H1 (cell line): ENCODE results near the gene GPR150. TPM values are rescaled to one million over a fixed set of nuclear protein-coding genes. Genes with fewer than 3 reads are reported as not detected.

Experiments used
- CTCF ChIA-PET: fragments of 300-600 bp; sonication (Branson Sonifier 250); formaldehyde crosslinking; loops from one replicate; lab custom pipeline; 2021; ENCODE audit not compliant: partially characterized antibody; lab: Charles Lee
- POLR2A ChIA-PET: fragments of 300-600 bp; sonication (Branson Sonifier 250); formaldehyde crosslinking; loops from one replicate; lab custom pipeline; 2021; ENCODE audit warnings: inconsistent platforms; ENCODE audit not compliant: partially characterized antibody; lab: Charles Lee
- DNase-seq, 2 experiments: peaks; one replicate each; pipeline versions ENCODE4 v3.0.0 to v3.0.0-alpha.2; 2010 to 2022; ENCODE audit warnings: low spot score in 2 of 2, low read depth in 1 of 2, mixed read lengths in 1 of 2
- FAIRE-seq: peaks from 2 replicates; lab custom pipeline; 2011; peaks lifted over from hg19 to GRCh38; lab: Jason Lieb, UNC
- H2AFZ ChIP-seq: 2 replicates; pipeline ENCODE4 v1.8.1; 2012; ENCODE audit warnings: low read length, inconsistent platforms
- H2AK5ac ChIP-seq: 2 replicates; pipeline ENCODE4 v1.6.1; 2013; ENCODE audit warnings: low read depth, low read length
- H2BK120ac ChIP-seq: replicated peaks from 2 replicates; pipeline ENCODE3; 2013; ENCODE audit warnings: low read depth, low read length, inconsistent platforms
- H2BK12ac ChIP-seq: 2 replicates; pipeline ENCODE4 v1.6.1; 2013; ENCODE audit warnings: low read depth, low read length
- H2BK15ac ChIP-seq: 2 replicates; pipeline ENCODE4 v1.6.1; 2013; ENCODE audit warnings: low read length
- H2BK20ac ChIP-seq: 2 replicates; pipeline ENCODE4 v1.6.1; 2013; ENCODE audit warnings: low read length
- H2BK5ac ChIP-seq: 2 replicates; pipeline ENCODE4 v1.6.1; 2013; ENCODE audit warnings: low read depth, low read length
- H3K14ac ChIP-seq: 2 replicates; pipeline ENCODE4 v1.6.1; 2013; ENCODE audit warnings: inconsistent platforms; ENCODE audit not compliant: insufficient read length
- H3K18ac ChIP-seq: 2 replicates; pipeline ENCODE4 v1.6.1; 2013; ENCODE audit warnings: low read length; ENCODE audit errors: extremely low read depth
- H3K23ac ChIP-seq: 2 replicates; pipeline ENCODE4 v1.6.1; 2013; ENCODE audit warnings: inconsistent platforms; ENCODE audit not compliant: insufficient read length
- H3K23me2 ChIP-seq: 2 replicates; pipeline ENCODE4 v1.6.1; 2013; ENCODE audit warnings: low read depth, low read length
- H3K27ac ChIP-seq: 2 replicates; pipeline ENCODE4 v1.6.1; 2011; ENCODE audit warnings: low read depth, low read length, inconsistent platforms
- H3K27me3 ChIP-seq, 4 experiments: replicated peaks in 1 of 4; 1 replicate in 1 of 4; 2 replicates in 3 of 4; pipeline versions ENCODE4 v1.6.1 to v1.8.1; 2011 to 2013; ENCODE audit warnings: low read length in 3 of 4, mild to moderate bottlenecking in 3 of 4, inconsistent platforms in 2 of 4, mixed read lengths in 2 of 4, moderate library complexity in 1 of 4; ENCODE audit not compliant: control insufficient read depth in 3 of 4, insufficient read depth in 3 of 4; ENCODE audit errors: extremely low read depth in 1 of 4
- H3K36me3 ChIP-seq, 4 experiments: 2 replicates each; pipeline versions ENCODE4 v1.6.1 to v1.8.1; 2011 to 2013; ENCODE audit warnings: mild to moderate bottlenecking in 4 of 4, low read length in 3 of 4, moderate library complexity in 2 of 4, control low read depth in 1 of 4, inconsistent platforms in 1 of 4; ENCODE audit not compliant: insufficient read depth in 4 of 4, control insufficient read depth in 2 of 4
- H3K4ac ChIP-seq: replicated peaks from 2 replicates; pipeline ENCODE3; 2013; ENCODE audit warnings: low read length, low read depth, mixed read lengths, inconsistent platforms; ENCODE audit not compliant: insufficient read length
- H3K4me1 ChIP-seq, 4 experiments: replicated peaks in 1 of 4; 1 replicate in 1 of 4; 2 replicates in 3 of 4; pipeline versions ENCODE4 v1.6.1 to v1.8.1; 2011 to 2013; ENCODE audit warnings: low read length in 3 of 4, inconsistent platforms in 2 of 4, mixed read lengths in 1 of 4; ENCODE audit not compliant: insufficient read depth in 4 of 4, control insufficient read depth in 3 of 4
- H3K4me2 ChIP-seq, 2 experiments: 2 replicates each; pipeline versions ENCODE4 v1.6.1 to v1.8.1; 2011 to 2013; ENCODE audit warnings: low read depth in 2 of 2, low read length in 2 of 2, control low read depth in 1 of 2, inconsistent platforms in 1 of 2, mild to moderate bottlenecking in 1 of 2; ENCODE audit not compliant: insufficient read depth in 1 of 2
- H3K4me3 ChIP-seq, 4 experiments: fragments of 200-600, 300-600 bp in 1 of 4; sonication (generic), shearing (Covaris generic), sonication (Bioruptor Twin) in 1 of 4; 2 replicates each; pipeline versions ENCODE4 v1.5.1 to v1.8.1; 2011 to 2016; ENCODE audit warnings: low read length in 4 of 4, low read depth in 3 of 4, control low read depth in 2 of 4, inconsistent platforms in 2 of 4, mild to moderate bottlenecking in 2 of 4, mixed read lengths in 1 of 4, moderate library complexity in 1 of 4; ENCODE audit not compliant: insufficient read depth in 2 of 4; ENCODE audit errors: extremely low read depth in 1 of 4
- H3K56ac ChIP-seq: replicated peaks from 2 replicates; pipeline ENCODE3; 2013; ENCODE audit warnings: low read depth, mild to moderate bottlenecking, mixed read lengths, low read length, inconsistent platforms; ENCODE audit not compliant: insufficient read length
- H3K79me1 ChIP-seq: 2 replicates; pipeline ENCODE4 v1.6.1; 2013; ENCODE audit warnings: low read depth, low read length, control low read depth
- H3K79me2 ChIP-seq, 2 experiments: 2 replicates each; pipeline versions ENCODE4 v1.6.1 to v1.8.1; 2012 to 2013; ENCODE audit warnings: low read length in 2 of 2, mild to moderate bottlenecking in 2 of 2, inconsistent platforms in 1 of 2; ENCODE audit not compliant: insufficient read depth in 2 of 2, control insufficient read depth in 1 of 2
- H3K9ac ChIP-seq, 4 experiments: replicated peaks in 1 of 4; 1 replicate in 1 of 4; 2 replicates in 3 of 4; pipeline versions ENCODE4 v1.6.1 to v1.8.1; 2011 to 2013; ENCODE audit warnings: low read depth in 3 of 4, low read length in 3 of 4, control low read depth in 2 of 4, mild to moderate bottlenecking in 2 of 4, moderate library complexity in 2 of 4, inconsistent platforms in 1 of 4; ENCODE audit errors: extremely low read depth in 1 of 4
- H3K9me3 ChIP-seq, 2 experiments: 2 replicates each; pipeline versions ENCODE4 v1.6.1 to v1.8.1; 2012 to 2013; ENCODE audit warnings: mild to moderate bottlenecking in 2 of 2, moderate library complexity in 2 of 2, control low read depth in 1 of 2, inconsistent platforms in 1 of 2, low read depth in 1 of 2, low read length in 1 of 2, mixed read lengths in 1 of 2; ENCODE audit not compliant: insufficient read depth in 2 of 2
- H4K20me1 ChIP-seq, 2 experiments: replicated peaks in 1 of 2; 2 replicates each; pipeline versions ENCODE3 to v1.8.1; 2011 to 2013; ENCODE audit warnings: inconsistent platforms in 2 of 2, low read length in 2 of 2, mild to moderate bottlenecking in 1 of 2; ENCODE audit not compliant: insufficient read depth in 2 of 2, control insufficient read depth in 1 of 2
- H4K5ac ChIP-seq: 2 replicates; pipeline ENCODE4 v1.6.1; 2013; ENCODE audit warnings: low read length, low read depth, mixed read lengths, inconsistent platforms; ENCODE audit not compliant: insufficient read length
- H4K8ac ChIP-seq: 2 replicates; pipeline ENCODE4 v1.8.0; 2013; ENCODE audit warnings: mild to moderate bottlenecking, moderate library complexity, low read length, inconsistent platforms; ENCODE audit not compliant: insufficient read depth; ENCODE audit errors: extremely low read depth
- H4K91ac ChIP-seq: replicated peaks from 2 replicates; pipeline ENCODE3; 2013; ENCODE audit warnings: low read length, mixed read lengths, inconsistent platforms; ENCODE audit not compliant: insufficient read length
- CTCF ChIP-seq, 3 experiments: IDR thresholded peaks; 1 replicate in 2 of 3; 2 replicates in 1 of 3; pipeline versions ENCODE4 v1.5.1 to v1.6.1; 2011; ENCODE audit warnings: low read length in 3 of 3, mild to moderate bottlenecking in 3 of 3, inconsistent platforms in 2 of 3, low read depth in 1 of 3, moderate library complexity in 1 of 3; ENCODE audit not compliant: insufficient read depth in 1 of 3; ENCODE audit errors: control extremely low read depth in 1 of 3
- EP300 ChIP-seq, 2 experiments: IDR thresholded peaks; 1 replicate in 1 of 2; 2 replicates in 1 of 2; pipeline ENCODE4 v1.6.1; 2011 to 2012; ENCODE audit warnings: low read depth in 2 of 2, low read length in 2 of 2, mild to moderate bottlenecking in 2 of 2, borderline replicate concordance in 1 of 2, inconsistent platforms in 1 of 2, moderate library complexity in 1 of 2
- NRF1 ChIP-seq: IDR thresholded peaks from 2 replicates; pipeline ENCODE4 v1.6.1; 2011; ENCODE audit warnings: mild to moderate bottlenecking, low read depth, low read length, improper control_type of control experiment
- POLR2AphosphoS5 ChIP-seq: IDR thresholded peaks from 2 replicates; pipeline ENCODE4 v1.6.1; 2011; ENCODE audit warnings: low read depth, low read length
- POU5F1 ChIP-seq: IDR thresholded peaks from 2 replicates; pipeline ENCODE4 v1.6.1; 2011; ENCODE audit warnings: low read depth, mild to moderate bottlenecking, low read length, moderate library complexity
- SP2 ChIP-seq: IDR thresholded peaks from 2 replicates; pipeline ENCODE4 v1.6.1; 2012; ENCODE audit warnings: mild to moderate bottlenecking, low read length, inconsistent platforms
- SUZ12 ChIP-seq: fragments of 200-600 bp; sonication (generic); IDR thresholded peaks from 2 replicates; pipeline ENCODE4 v1.6.1; 2012; ENCODE audit warnings: mild to moderate bottlenecking, inconsistent platforms, low read length, moderate library complexity, mixed read lengths
- TAF7 ChIP-seq: optimal IDR thresholded peaks from 2 replicates; pipeline ENCODE3; 2011; ENCODE audit warnings: low read depth, mild to moderate bottlenecking, inconsistent platforms, low read length, moderate library complexity, borderline replicate concordance
- WGBS, 2 experiments: shearing (Covaris generic) in 1 of 2; methylation state at CpG; one replicate each; pipeline versions ENCODE4 v1.1.6 to v1.1.7; 2013 to 2015; ENCODE audit warnings: low lambda C conversion rate in 2 of 2, mixed read lengths in 2 of 2, inconsistent platforms in 1 of 2, low coverage in 1 of 2, missing lambda C conversion rate in 1 of 2; ENCODE audit not compliant: insufficient replicate concordance in 2 of 2, insufficient coverage in 1 of 2, insufficient read length in 1 of 2; ENCODE audit errors: extremely low coverage in 1 of 2, missing lambda C conversion rate in 1 of 2; 5-methylcytosine and 5-hydroxymethylcytosine counted together
- polyA plus RNA-seq, 7 experiments: library from polyadenylated mRNA; depleted of rRNA in 3 of 7; stranded (reverse) in 5 of 7; unstranded in 2 of 7; fragments of >200 nt in 5 of 7; fragments of 200-250 nt in 2 of 7; gene quantifications; 1 replicate in 5 of 7; 2 replicates in 1 of 7; 4 replicates in 1 of 7; pipeline versions ENCODE4 v1.2.1 to v1.2.3, GENCODE V29; 2011 to 2013; ENCODE audit warnings: missing spikeins in 2 of 7, mixed read lengths in 2 of 7
- total RNA-seq: library from RNA; stranded (reverse); fragmentation: NEBNext Ultra II Directional; extraction: Animal tissue kit (Norgen Biotek cat#: 25700); gene quantifications from 2 replicates; pipeline ENCODE4 v1.2.1, GENCODE V29; 2021
- TF ChIP-seq, protein P1 (sequence below): IDR thresholded peaks from 2 replicates; pipeline ENCODE4 v1.6.1; 2012; ENCODE audit warnings: inconsistent platforms

The GPR150 gene
- total and polyA plus RNA-seq, 2 of the 8 experiments (the other 6 are each of a cell fraction or from before 2014, with no cell fraction given): 0.14 TPM; not detected in 1

- H3K27ac ChIP-seq: no peak overlapping the region
- H2BK12ac ChIP-seq: no peak overlapping the region
- FAIRE-seq: no peak
- no peak overlapping the region for H3K23ac ChIP-seq
- no peak overlapping the region for H4K8ac ChIP-seq
- WGBS, 2 experiments: 83% methylated on average over 3 of the region's 3 CpGs; no CpG with 5 or more reads in 1 of the 2 experiments
- H2BK15ac ChIP-seq: no peak overlapping the region
- no peak overlapping the region for H2AK5ac ChIP-seq
- H3K79me1 ChIP-seq: no peaks in the 10 kb centered on the region
- H4K5ac ChIP-seq: no peak overlapping the region
- no peak overlapping the region for H3K4me3 ChIP-seq
- H3K4me2 ChIP-seq: no peak overlapping the region
- no peak overlapping the region for H3K4ac ChIP-seq
- H3K36me3 ChIP-seq: no peaks in the 10 kb centered on the region; a peak in 1 of 8 replicates
- no peak overlapping the region for H3K56ac ChIP-seq
- no peaks in the 10 kb centered on the region for H4K20me1 ChIP-seq
- no peak overlapping the region for H3K18ac ChIP-seq
- no peak overlapping the region for H2BK5ac ChIP-seq
- no peak for DNase-seq
- no peaks in the 10 kb centered on the region for H3K23me2 ChIP-seq
- H3K27me3 ChIP-seq: no peaks in the 10 kb centered on the region
- CTCF ChIA-PET: interaction anchor here (0.9 to 1.6 kb wide), 2 partner anchors 12 to 31 kb away, joined by 3 read pairs; no protein-coding TSS in a partner anchor
- no peaks in the 10 kb centered on the region for H3K79me2 ChIP-seq
- H3K9me3 ChIP-seq: no peaks in the 10 kb centered on the region
- H2BK20ac ChIP-seq: no peak overlapping the region
- H4K91ac ChIP-seq: no peak overlapping the region
- no peak overlapping the region for H2AFZ ChIP-seq
- POLR2A ChIA-PET: no interaction called here
- no peak overlapping the region for H3K9ac ChIP-seq
- H2BK120ac ChIP-seq: no peak overlapping the region
- no peaks in the 10 kb centered on the region for H3K4me1 ChIP-seq
- no peak overlapping the region for H3K14ac ChIP-seq
- TF ChIP-seq, protein P1, sequence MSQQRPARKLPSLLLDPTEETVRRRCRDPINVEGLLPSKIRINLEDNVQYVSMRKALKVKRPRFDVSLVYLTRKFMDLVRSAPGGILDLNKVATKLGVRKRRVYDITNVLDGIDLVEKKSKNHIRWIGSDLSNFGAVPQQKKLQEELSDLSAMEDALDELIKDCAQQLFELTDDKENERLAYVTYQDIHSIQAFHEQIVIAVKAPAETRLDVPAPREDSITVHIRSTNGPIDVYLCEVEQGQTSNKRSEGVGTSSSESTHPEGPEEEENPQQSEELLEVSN: no peak
- no peak for TF ChIP-seq TAF7
- TF ChIP-seq POLR2AphosphoS5: no peak
- TF ChIP-seq SUZ12: no peak
- TF ChIP-seq SP2: no peak
- TF ChIP-seq EP300 (IDR thresholded peaks at IDR 0.05; ENCODE audit: borderline replicate concordance in 1 of 2, low read depth in 2 of 2, low read length in 2 of 2): no peak
- TF ChIP-seq POU5F1: no peak
- TF ChIP-seq CTCF (IDR thresholded peaks at IDR 0.05; ENCODE audit: control extremely low read depth in 1 of 3, insufficient read depth in 1 of 3, low read depth in 1 of 3, low read length in 3 of 3): no peak
- no peak for TF ChIP-seq NRF1
These were observed 24.5 kb upstream of the GPR150 start for GRCh38 chr5:95595289-95595931.
